ENCODE results near the gene TMEM115.

The TMEM115 gene

DNA sequence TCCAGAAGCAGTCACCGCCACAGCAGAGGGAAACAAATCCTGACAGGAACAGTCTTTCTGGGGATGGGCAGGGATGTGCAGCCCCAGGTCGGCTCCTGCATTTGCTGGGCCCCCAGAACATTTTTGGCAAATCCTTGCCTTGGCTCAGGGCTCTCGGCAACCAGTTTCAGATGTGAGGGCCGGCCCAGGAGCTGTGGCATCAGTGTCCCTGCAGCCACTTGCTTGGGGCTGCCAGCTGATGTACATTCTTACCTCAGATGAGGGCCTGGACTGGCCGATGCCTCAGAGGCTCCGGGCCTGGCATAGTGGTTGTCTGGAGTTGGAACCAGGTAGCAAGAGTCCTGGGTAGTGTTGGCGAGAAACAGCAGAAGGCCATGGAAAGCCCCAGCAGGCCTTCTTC, 4.5 kb downstream of the TMEM115 start:
- Histone ChIP-seq H3K4me3 (ENCODE audit: low read depth in 1 of 2, low read length in 1 of 2) (no peak overlapping the region), H3K27me3 (no peaks in the 10 kb centered on the region), H3K9me3 (no peaks in the 10 kb centered on the region), H3K36me3 (peaks cover 64% of the 10 kb centered on the region), H3K27ac (no peak overlapping the region), H3K4me1 (ENCODE audit: control insufficient read depth in 1 of 2, insufficient read depth in 1 of 2, low read depth in 1 of 2, low read length in 1 of 2) (peaks cover 57 to 58% of the 10 kb centered on the region in 2 experiments)
- TF ChIP-seq, protein P1, sequence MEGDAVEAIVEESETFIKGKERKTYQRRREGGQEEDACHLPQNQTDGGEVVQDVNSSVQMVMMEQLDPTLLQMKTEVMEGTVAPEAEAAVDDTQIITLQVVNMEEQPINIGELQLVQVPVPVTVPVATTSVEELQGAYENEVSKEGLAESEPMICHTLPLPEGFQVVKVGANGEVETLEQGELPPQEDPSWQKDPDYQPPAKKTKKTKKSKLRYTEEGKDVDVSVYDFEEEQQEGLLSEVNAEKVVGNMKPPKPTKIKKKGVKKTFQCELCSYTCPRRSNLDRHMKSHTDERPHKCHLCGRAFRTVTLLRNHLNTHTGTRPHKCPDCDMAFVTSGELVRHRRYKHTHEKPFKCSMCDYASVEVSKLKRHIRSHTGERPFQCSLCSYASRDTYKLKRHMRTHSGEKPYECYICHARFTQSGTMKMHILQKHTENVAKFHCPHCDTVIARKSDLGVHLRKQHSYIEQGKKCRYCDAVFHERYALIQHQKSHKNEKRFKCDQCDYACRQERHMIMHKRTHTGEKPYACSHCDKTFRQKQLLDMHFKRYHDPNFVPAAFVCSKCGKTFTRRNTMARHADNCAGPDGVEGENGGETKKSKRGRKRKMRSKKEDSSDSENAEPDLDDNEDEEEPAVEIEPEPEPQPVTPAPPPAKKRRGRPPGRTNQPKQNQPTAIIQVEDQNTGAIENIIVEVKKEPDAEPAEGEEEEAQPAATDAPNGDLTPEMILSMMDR (IDR thresholded peaks at IDR 0.05), result no peak

DNA sequence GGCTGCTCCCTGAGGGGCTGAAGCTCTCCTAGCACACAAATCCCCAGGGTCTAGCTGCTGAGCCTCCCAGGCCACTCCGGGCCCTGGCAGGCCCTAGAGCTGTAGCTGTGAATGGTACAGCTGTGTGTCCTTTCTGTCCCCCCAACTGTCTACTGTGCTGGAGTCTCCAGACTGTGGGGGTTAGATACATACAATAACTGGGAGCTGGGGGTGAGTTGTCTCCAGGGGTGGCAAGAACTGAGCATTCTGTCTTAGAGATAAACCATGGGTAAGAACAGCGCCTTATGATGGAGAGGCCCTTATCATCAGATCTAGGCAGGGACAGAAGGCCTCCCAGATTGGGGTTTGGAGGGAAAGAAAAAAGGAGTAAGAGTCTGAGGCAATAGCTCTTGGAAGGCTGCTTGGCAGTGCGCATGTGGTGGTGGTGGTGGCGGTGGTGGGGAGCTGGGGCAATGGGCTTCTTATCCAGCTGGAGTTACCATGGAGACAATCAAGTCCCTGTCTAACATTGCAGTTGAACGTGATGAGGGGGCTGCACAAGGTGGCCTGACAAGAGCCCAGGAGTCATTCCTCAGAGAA, 5.0 kb downstream of the TMEM115 start:
- Histone ChIP-seq H3K36me3 (peaks cover 64% of the 10 kb centered on the region), H3K27me3 (no peaks in the 10 kb centered on the region), H3K4me1 (ENCODE audit: control insufficient read depth in 1 of 2, insufficient read depth in 1 of 2, low read depth in 1 of 2, low read length in 1 of 2) (peaks cover 58 to 60% of the 10 kb centered on the region in 2 experiments), H3K9me3 (no peaks in the 10 kb centered on the region), H3K27ac (no peak overlapping the region), H3K4me3 (ENCODE audit: low read depth in 1 of 2, low read length in 1 of 2) (no peak overlapping the region)
- TF ChIP-seq, protein P1 (IDR thresholded peaks at IDR 0.05), result no peak

DNA sequence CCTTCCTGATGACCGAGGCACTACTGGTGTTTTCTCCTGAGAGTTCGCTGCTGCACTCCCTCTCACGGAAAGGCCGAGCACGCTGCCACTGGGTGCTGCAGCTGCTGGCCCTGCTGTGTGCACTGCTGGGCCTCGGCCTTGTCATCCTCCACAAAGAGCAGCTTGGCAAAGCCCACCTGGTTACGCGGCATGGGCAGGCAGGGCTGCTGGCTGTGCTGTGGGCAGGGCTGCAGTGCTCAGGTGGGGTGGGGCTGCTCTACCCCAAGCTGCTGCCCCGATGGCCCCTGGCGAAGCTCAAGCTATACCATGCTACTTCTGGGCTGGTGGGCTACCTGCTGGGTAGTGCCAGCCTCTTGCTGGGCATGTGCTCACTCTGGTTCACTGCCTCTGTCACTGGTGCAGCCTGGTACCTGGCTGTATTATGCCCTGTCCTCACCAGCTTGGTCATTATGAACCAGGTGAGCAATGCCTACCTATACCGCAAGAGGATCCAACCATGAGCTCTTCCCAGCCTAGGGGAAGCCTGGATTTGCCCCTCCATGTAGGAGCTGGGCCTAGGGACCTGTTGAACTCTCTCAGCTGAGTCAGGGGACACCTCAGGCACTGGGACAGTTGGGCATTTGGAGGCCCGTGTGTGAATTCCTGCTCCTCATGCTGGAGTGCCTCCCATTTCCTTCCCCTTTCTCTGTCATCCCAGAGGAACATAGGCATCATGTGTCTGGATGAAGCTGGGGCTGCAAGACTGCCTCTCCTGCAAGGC, 5.9 kb downstream of the TMEM115 start:
- Histone ChIP-seq H3K27ac (peak overlapping the region; percentile 43), H3K4me3 (ENCODE audit: low read depth in 1 of 2, low read length in 1 of 2) (no peak overlapping the region), H3K36me3 (peaks cover 67% of the 10 kb centered on the region)

DNA sequence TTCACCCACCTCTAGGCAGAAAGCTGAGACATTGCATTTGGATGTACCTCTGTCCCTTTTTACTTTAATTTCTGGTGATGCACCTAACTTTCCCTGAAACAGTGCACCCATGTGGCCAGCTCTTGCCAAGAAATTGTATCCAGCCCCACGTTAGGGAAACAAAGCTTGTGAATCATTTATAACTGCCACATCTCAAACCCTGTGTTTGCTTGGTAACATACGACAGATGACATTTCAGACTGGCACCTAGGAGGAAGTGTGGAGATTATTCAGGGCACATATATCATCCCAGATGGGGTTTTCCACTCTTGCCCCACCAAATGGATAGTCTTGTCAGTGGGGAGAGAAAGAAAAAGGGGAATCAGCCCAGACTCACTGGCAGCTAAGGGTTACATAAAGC, 6.5 kb downstream of the TMEM115 start:
- TF ChIP-seq, protein P1 (IDR thresholded peaks at IDR 0.05), result no peak
- Histone ChIP-seq H3K27ac (peak overlapping the region; percentile 43), H3K36me3 (peaks cover 66% of the 10 kb centered on the region), H3K27me3 (no peaks in the 10 kb centered on the region), H3K4me3 (ENCODE audit: low read depth in 1 of 2, low read length in 1 of 2) (no peak overlapping the region), H3K4me1 (ENCODE audit: control insufficient read depth in 1 of 2, insufficient read depth in 1 of 2, low read depth in 1 of 2, low read length in 1 of 2) (peaks cover 47 to 51% of the 10 kb centered on the region in 2 experiments), H3K9me3 (no peaks in the 10 kb centered on the region)

More for the DNA sequence above, 5.9 kb downstream of the TMEM115 start:
- Histone ChIP-seq H3K4me1 (ENCODE audit: control insufficient read depth in 1 of 2, insufficient read depth in 1 of 2, low read depth in 1 of 2, low read length in 1 of 2) (peaks cover 54 to 57% of the 10 kb centered on the region in 2 experiments), H3K27me3 (no peaks in the 10 kb centered on the region), H3K9me3 (no peaks in the 10 kb centered on the region)
- TF ChIP-seq, protein P1 (IDR thresholded peaks at IDR 0.05), result no peak

DNA sequence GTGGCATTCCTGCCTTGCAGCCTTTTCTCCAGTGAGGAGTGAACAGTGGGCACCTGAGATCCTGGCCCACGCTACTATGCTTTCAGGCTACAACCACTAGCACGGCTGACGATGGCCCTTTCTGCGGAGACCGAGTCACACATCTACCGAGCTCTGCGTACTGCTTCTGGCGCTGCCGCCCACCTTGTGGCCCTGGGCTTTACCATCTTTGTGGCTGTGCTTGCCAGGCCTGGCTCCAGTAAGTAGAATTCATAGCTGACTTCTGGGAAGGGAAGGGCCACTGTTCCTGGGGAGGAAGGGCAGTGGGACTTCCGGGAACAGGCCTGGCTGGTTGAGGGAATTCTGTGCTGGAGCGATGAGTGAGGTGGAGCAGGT, 8.0 kb downstream of the TMEM115 start:
- H3K4me1 ChIP-seq (ENCODE audit: control insufficient read depth in 1 of 2, insufficient read depth in 1 of 2, low read depth in 1 of 2, low read length in 1 of 2), result peaks cover 33 to 36% of the 10 kb centered on the region in 2 experiments
- TF ChIP-seq, protein P1 (IDR thresholded peaks at IDR 0.05), result no peak
- no peaks in the 10 kb centered on the region for H3K9me3 ChIP-seq
- peak overlapping the region; percentile 84 to 85 for H3K4me3 ChIP-seq (ENCODE audit: low read depth in 1 of 2, low read length in 1 of 2)
- peak overlapping the region; percentile 94 for H3K27ac ChIP-seq
- H3K27me3 ChIP-seq, result no peaks in the 10 kb centered on the region
- peaks cover 57% of the 10 kb centered on the region for H3K36me3 ChIP-seq

Data from neutrophil (primary cell).